Measurements from ENCODE around the gene ZNF200. TPM values are rescaled to one million over a fixed set of nuclear protein-coding genes. Genes with fewer than 3 reads are reported as not detected.

The ZNF200 gene
- total and polyA plus RNA-seq, 2 of the 13 experiments (the other 11 are each of a cell fraction or from before 2014, with no cell fraction given): 3.5 to 16.5 TPM

DNA sequence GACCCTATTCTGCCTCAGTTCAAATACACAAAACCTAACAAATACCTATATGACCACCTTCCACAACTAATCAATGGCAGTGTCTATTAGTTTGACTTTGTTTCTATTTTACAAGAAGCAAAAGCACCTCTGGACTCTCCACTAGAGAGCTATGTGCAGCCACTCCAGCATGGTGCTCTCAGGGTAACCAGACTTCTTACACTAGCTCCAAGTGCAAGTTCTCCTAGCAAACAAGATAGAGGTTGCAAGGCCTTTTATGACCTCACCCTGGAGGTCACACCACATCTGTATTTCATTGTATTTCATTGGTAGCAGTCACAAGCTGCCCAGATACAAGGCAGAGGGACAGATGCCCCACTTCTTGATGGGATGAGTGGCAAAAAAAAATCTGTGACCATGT is 40.0 kb upstream of the ZNF200 start (continued):
- TF ChIP-seq RARA (CRISPR knock-in tag; IDR thresholded peaks at IDR 0.05) (0 out of 2 replicates have a peak, but pooled peaks have one; percentile 12), KDM1A (CRISPR knock-in tag; IDR thresholded peaks at IDR 0.05) (no peak), MAFF (IDR thresholded peaks at IDR 0.05; ENCODE audit: low read depth, low read length) (no peak), RFXAP (CRISPR knock-in tag; IDR thresholded peaks at IDR 0.05; ENCODE audit: borderline replicate concordance) (no peak), ZNF263 (CRISPR knock-in tag; IDR thresholded peaks at IDR 0.05) (no peak), ZBTB21 (CRISPR knock-in tag; IDR thresholded peaks at IDR 0.05) (no peak), ELF4 (CRISPR knock-in tag; IDR thresholded peaks at IDR 0.05; ENCODE audit: borderline replicate concordance) (no peak), NCOA1 (CRISPR knock-in tag; IDR thresholded peaks at IDR 0.05) (no peak), IKZF1 (IDR thresholded peaks at IDR 0.05) (no peak), KDM3A (CRISPR knock-in tag; IDR thresholded peaks at IDR 0.05; ENCODE audit: low read depth) (no peak)
- TF ChIP-seq, protein P1, sequence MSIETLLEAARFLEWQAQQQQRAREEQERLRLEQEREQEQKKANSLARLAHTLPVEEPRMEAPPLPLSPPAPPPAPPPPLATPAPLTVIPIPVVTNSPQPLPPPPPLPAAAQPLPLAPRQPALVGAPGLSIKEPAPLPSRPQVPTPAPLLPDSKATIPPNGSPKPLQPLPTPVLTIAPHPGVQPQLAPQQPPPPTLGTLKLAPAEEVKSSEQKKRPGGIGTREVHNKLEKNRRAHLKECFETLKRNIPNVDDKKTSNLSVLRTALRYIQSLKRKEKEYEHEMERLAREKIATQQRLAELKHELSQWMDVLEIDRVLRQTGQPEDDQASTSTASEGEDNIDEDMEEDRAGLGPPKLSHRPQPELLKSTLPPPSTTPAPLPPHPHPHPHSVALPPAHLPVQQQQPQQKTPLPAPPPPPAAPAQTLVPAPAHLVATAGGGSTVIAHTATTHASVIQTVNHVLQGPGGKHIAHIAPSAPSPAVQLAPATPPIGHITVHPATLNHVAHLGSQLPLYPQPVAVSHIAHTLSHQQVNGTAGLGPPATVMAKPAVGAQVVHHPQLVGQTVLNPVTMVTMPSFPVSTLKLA (IDR thresholded peaks at IDR 0.05): no peak
- TF ChIP-seq, protein P2, sequence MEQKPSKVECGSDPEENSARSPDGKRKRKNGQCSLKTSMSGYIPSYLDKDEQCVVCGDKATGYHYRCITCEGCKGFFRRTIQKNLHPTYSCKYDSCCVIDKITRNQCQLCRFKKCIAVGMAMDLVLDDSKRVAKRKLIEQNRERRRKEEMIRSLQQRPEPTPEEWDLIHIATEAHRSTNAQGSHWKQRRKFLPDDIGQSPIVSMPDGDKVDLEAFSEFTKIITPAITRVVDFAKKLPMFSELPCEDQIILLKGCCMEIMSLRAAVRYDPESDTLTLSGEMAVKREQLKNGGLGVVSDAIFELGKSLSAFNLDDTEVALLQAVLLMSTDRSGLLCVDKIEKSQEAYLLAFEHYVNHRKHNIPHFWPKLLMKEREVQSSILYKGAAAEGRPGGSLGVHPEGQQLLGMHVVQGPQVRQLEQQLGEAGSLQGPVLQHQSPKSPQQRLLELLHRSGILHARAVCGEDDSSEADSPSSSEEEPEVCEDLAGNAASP (CRISPR knock-in tag; IDR thresholded peaks at IDR 0.05; ENCODE audit: borderline replicate concordance): peak; percentile 36; the same call in 1 of the 2 replicates
- TF ChIP-seq, protein P3, sequence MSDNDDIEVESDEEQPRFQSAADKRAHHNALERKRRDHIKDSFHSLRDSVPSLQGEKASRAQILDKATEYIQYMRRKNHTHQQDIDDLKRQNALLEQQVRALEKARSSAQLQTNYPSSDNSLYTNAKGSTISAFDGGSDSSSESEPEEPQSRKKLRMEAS (IDR thresholded peaks at IDR 0.05): peak; percentile 2; the same call in 1 of the 2 replicates
- TF ChIP-seq, protein P4, sequence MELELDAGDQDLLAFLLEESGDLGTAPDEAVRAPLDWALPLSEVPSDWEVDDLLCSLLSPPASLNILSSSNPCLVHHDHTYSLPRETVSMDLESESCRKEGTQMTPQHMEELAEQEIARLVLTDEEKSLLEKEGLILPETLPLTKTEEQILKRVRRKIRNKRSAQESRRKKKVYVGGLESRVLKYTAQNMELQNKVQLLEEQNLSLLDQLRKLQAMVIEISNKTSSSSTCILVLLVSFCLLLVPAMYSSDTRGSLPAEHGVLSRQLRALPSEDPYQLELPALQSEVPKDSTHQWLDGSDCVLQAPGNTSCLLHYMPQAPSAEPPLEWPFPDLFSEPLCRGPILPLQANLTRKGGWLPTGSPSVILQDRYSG (CRISPR knock-in tag; IDR thresholded peaks at IDR 0.05): no peak
- TF ChIP-seq, protein P5, sequence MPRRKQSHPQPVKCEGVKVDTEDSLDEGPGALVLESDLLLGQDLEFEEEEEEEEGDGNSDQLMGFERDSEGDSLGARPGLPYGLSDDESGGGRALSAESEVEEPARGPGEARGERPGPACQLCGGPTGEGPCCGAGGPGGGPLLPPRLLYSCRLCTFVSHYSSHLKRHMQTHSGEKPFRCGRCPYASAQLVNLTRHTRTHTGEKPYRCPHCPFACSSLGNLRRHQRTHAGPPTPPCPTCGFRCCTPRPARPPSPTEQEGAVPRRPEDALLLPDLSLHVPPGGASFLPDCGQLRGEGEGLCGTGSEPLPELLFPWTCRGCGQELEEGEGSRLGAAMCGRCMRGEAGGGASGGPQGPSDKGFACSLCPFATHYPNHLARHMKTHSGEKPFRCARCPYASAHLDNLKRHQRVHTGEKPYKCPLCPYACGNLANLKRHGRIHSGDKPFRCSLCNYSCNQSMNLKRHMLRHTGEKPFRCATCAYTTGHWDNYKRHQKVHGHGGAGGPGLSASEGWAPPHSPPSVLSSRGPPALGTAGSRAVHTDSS (CRISPR knock-in tag; conservative IDR thresholded peaks at IDR 0.05): no peak
- TF ChIP-seq, protein P6, sequence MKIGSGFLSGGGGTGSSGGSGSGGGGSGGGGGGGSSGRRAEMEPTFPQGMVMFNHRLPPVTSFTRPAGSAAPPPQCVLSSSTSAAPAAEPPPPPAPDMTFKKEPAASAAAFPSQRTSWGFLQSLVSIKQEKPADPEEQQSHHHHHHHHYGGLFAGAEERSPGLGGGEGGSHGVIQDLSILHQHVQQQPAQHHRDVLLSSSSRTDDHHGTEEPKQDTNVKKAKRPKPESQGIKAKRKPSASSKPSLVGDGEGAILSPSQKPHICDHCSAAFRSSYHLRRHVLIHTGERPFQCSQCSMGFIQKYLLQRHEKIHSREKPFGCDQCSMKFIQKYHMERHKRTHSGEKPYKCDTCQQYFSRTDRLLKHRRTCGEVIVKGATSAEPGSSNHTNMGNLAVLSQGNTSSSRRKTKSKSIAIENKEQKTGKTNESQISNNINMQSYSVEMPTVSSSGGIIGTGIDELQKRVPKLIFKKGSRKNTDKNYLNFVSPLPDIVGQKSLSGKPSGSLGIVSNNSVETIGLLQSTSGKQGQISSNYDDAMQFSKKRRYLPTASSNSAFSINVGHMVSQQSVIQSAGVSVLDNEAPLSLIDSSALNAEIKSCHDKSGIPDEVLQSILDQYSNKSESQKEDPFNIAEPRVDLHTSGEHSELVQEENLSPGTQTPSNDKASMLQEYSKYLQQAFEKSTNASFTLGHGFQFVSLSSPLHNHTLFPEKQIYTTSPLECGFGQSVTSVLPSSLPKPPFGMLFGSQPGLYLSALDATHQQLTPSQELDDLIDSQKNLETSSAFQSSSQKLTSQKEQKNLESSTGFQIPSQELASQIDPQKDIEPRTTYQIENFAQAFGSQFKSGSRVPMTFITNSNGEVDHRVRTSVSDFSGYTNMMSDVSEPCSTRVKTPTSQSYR (CRISPR knock-in tag; IDR thresholded peaks at IDR 0.05; ENCODE audit: borderline replicate concordance): no peak

All from HepG2 (cell line).